ENCODE results near the gene CCDC201.

The CCDC201 gene

GRCh38 chr7:45882465-45882810 is 9.6 kb upstream of the CCDC201 start:
- Histone ChIP-seq H3K4me3 (ENCODE audit: low read length) (no peak overlapping the region), H3K27ac (ENCODE audit: low read depth, low read length) (no peak overlapping the region), H3K4me1 (ENCODE audit: control insufficient read depth, low read length) (no peaks in the 10 kb centered on the region), H3K36me3 (ENCODE audit: control insufficient read depth, low read length) (no peaks in the 10 kb centered on the region), H3K27me3 (ENCODE audit: control insufficient read depth, low read length) (0 out of 2 replicates have a peak, but pooled peaks cover 4% of the 10 kb centered on the region), H3F3A (ENCODE audit: control insufficient read depth, insufficient read depth) (no peaks in the 10 kb centered on the region), H4K20me1 (ENCODE audit: control insufficient read depth, insufficient read depth, low read depth, low read length) (no peaks in the 10 kb centered on the region), H3K4me2 (ENCODE audit: low read length) (no peak overlapping the region), H3K79me2 (ENCODE audit: control insufficient read depth, low read length) (no peaks in the 10 kb centered on the region), H3K9me3 (ENCODE audit: control insufficient read depth, insufficient read depth, low read length) (no peaks in the 10 kb centered on the region), H3K9me2 (replicated peaks; ENCODE audit: control insufficient read depth, low read length) (no peaks in the 10 kb centered on the region)
- TF ChIP-seq CTCF (IDR thresholded peaks at IDR 0.05; ENCODE audit: low read depth, low read length, poor library complexity, severe bottlenecking) (no peak), EZH2phosphoT487 (IDR thresholded peaks at IDR 0.05; ENCODE audit: borderline replicate concordance, low read length) (no peak)

- Histone ChIP-seq H3K9me3 (ENCODE audit: control insufficient read depth, insufficient read depth, low read length) (no peaks in the 10 kb centered on the region), H3K36me3 (ENCODE audit: control insufficient read depth, low read length) (no peaks in the 10 kb centered on the region), H3K4me2 (ENCODE audit: low read length) (no peak overlapping the region), H3K4me3 (ENCODE audit: low read length) (no peak overlapping the region), H3K79me2 (ENCODE audit: control insufficient read depth, low read length) (no peaks in the 10 kb centered on the region), H3K9me2 (replicated peaks; ENCODE audit: control insufficient read depth, low read length) (no peaks in the 10 kb centered on the region), H3K27ac (ENCODE audit: low read depth, low read length) (no peak overlapping the region), H4K20me1 (ENCODE audit: control insufficient read depth, insufficient read depth, low read depth, low read length) (no peaks in the 10 kb centered on the region), H3K27me3 (ENCODE audit: control insufficient read depth, low read length) (0 out of 2 replicates have a peak, but pooled peaks cover 1% of the 10 kb centered on the region), H3F3A (ENCODE audit: control insufficient read depth, insufficient read depth) (no peaks in the 10 kb centered on the region), H3K4me1 (ENCODE audit: control insufficient read depth, low read length) (no peaks in the 10 kb centered on the region)
- TF ChIP-seq CTCF (IDR thresholded peaks at IDR 0.05; ENCODE audit: low read depth, low read length, poor library complexity, severe bottlenecking): no peak
- no peak for TF ChIP-seq EZH2phosphoT487 (IDR thresholded peaks at IDR 0.05; ENCODE audit: borderline replicate concordance, low read length)
These were observed 9.0 kb upstream of the CCDC201 start for GRCh38 chr7:45881759-45882464.

DNA sequence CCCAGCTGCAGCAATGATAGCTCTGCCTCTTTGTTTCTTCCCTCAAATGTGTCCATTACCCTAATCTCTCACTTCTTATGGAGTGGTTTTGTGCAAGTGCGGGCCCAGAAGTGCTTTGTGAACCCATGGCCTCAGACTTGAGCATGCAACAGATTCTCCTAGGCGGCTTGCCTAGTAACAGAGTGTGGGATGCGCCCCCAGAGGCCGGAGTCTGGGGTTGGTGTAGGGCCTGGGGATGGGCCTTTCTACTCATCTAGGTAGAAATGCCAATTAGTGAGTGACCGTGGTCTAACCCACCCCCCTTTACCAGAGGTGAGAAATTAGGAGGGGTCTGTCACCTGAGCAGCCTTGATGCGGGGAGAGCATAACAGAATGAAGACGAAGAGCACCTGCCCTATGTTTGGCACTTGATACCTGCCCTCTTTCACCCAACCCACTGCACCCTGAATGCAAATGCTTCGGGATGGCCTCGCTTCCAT is 8.4 kb upstream of the CCDC201 start:
- no peaks in the 10 kb centered on the region for H3F3A ChIP-seq (ENCODE audit: control insufficient read depth, insufficient read depth)
- no peaks in the 10 kb centered on the region for H3K36me3 ChIP-seq (ENCODE audit: control insufficient read depth, low read length)
- no peaks in the 10 kb centered on the region for H3K9me3 ChIP-seq (ENCODE audit: control insufficient read depth, insufficient read depth, low read length)
- TF ChIP-seq EZH2phosphoT487 (IDR thresholded peaks at IDR 0.05; ENCODE audit: borderline replicate concordance, low read length) (no peak), CTCF (IDR thresholded peaks at IDR 0.05; ENCODE audit: low read depth, low read length, poor library complexity, severe bottlenecking) (no peak)
- no peaks in the 10 kb centered on the region for H3K4me1 ChIP-seq (ENCODE audit: control insufficient read depth, low read length)
- no peaks in the 10 kb centered on the region for H3K9me2 ChIP-seq (replicated peaks; ENCODE audit: control insufficient read depth, low read length)
- no peak overlapping the region for H3K27ac ChIP-seq (ENCODE audit: low read depth, low read length)
- no peaks in the 10 kb centered on the region for H4K20me1 ChIP-seq (ENCODE audit: control insufficient read depth, insufficient read depth, low read depth, low read length)
- H3K4me2 ChIP-seq (ENCODE audit: low read length): no peak overlapping the region
- no peaks in the 10 kb centered on the region for H3K27me3 ChIP-seq (ENCODE audit: control insufficient read depth, low read length)
- H3K4me3 ChIP-seq (ENCODE audit: low read length): no peak overlapping the region
- H3K79me2 ChIP-seq (ENCODE audit: control insufficient read depth, low read length): no peaks in the 10 kb centered on the region

All from DOHH2 (cell line).